Spinal cord (tissue), 10 donors: ENCODE data around the gene RETREG3. TPM values are rescaled to one million over a fixed set of nuclear protein-coding genes. Genes with fewer than 3 reads are reported as not detected.
A peak's percentile ranks its signal among the peaks of the same experiment; 100 is the strongest.

Experiments
- DNase-seq, 6 donors: peaks; one replicate each; pipeline versions ENCODE4 v3.0.0 to v3.0.0-alpha.2; 2013 to 2015; ENCODE audit warnings: low spot score in 6 of 6, low read depth in 4 of 6
- H3K27ac ChIP-seq: one replicate; pipeline ENCODE4 v1.5.1; 2013; ENCODE audit warnings: low read depth, low read length, control low read depth
- H3K27me3 ChIP-seq: one replicate; pipeline ENCODE4 v1.6.1; 2013; ENCODE audit warnings: low read length; ENCODE audit not compliant: control insufficient read depth, insufficient read depth
- H3K36me3 ChIP-seq: one replicate; pipeline ENCODE4 v1.6.1; 2013; ENCODE audit warnings: low read length; ENCODE audit not compliant: control insufficient read depth, insufficient read depth
- H3K4me1 ChIP-seq: one replicate; pipeline ENCODE4 v1.6.1; 2013; ENCODE audit warnings: low read length; ENCODE audit not compliant: control insufficient read depth, insufficient read depth
- H3K4me3 ChIP-seq: one replicate; pipeline ENCODE4 v1.5.1; 2013; ENCODE audit warnings: low read depth, low read length, control low read depth
- H3K9me3 ChIP-seq: one replicate; pipeline ENCODE4 v1.6.1; 2013; ENCODE audit warnings: low read length; ENCODE audit not compliant: control insufficient read depth, insufficient read depth
- WGBS: methylation state at CpG from one replicate; pipeline ENCODE4 v1.1.5; 2013; ENCODE audit warnings: missing lambda C conversion rate; ENCODE audit not compliant: insufficient coverage; 5-methylcytosine and 5-hydroxymethylcytosine counted together
- polyA plus RNA-seq, 2 donors: library from polyadenylated mRNA; unstranded; fragments of 120-200 nt; gene quantifications; one replicate each; pipeline ENCODE4 v1.2.1, GENCODE V29; 2013; ENCODE audit not compliant: insufficient read length in 2 of 2
- total RNA-seq, 2 donors: library from RNA; depleted of rRNA in 1 of 2; stranded (reverse); fragments of 120-200 nt in 1 of 2; fragments of >200 nt in 1 of 2; gene quantifications; one replicate each; pipeline versions ENCODE4 v1.2.3 to v1.2.4, GENCODE V29; 2013 to 2014
- donor health status: healthy.

Gene RETREG3
- total and polyA plus RNA-seq, 4 donors: 30.0 to 50.4 (median 41.4) TPM

- Histone ChIP-seq H3K9me3 (no peaks in the 10 kb centered on the region), H3K27me3 (no peaks in the 10 kb centered on the region), H3K4me3 (no peak overlapping the region), H3K36me3 (peaks cover 37% of the 10 kb centered on the region), H3K27ac (no peak overlapping the region), H3K4me1 (no peaks in the 10 kb centered on the region)
- WGBS: 100% methylated on average over 2 of the region's 2 CpGs
- DNase-seq: no peak
Measured at GRCh38 chr17:42590886-42591285, 18.3 kb downstream of the RETREG3 start.

DNA sequence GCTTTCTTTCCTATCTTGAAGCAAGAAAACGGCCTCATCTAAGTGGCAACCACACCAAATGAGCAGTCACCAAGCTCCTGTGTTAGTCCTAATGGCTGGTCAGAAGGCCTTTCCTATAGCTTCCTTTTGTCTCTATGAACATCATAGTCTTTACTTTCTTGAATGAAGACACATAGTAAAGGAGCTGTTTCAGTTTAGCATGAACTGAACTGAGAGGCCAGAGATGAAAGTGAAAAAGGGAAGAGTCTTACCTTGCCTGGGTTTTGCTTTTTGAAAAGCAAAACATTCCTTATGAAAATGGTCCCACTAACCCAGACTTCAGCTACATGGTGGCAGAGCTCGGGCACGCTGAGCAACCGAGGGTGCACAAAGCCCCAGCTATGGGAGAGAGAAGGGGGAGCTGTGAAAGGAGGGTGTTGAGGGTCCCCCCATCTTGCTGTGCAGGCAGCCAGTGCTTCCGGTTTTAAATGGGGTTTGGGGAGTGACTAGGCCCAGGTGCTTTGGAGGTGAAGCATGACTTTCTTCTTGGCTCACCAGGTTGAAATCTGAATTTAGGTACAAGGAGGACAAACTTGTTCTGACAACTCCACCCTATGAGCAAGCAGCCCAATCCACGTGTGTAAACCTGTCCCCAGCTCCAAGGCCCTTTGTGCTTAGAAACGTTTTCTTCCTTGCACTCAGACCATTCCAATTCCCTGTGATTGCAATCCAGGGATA, 22.5 kb downstream of the RETREG3 start:
- H3K27me3 ChIP-seq: no peaks in the 10 kb centered on the region
- DNase-seq: no peak
- H3K27ac ChIP-seq: no peak overlapping the region
- WGBS: 100% methylated on average over 2 of the region's 7 CpGs
- H3K4me1 ChIP-seq: no peaks in the 10 kb centered on the region
- H3K36me3 ChIP-seq: peaks cover 70% of the 10 kb centered on the region
- no peaks in the 10 kb centered on the region for H3K9me3 ChIP-seq
- no peak overlapping the region for H3K4me3 ChIP-seq

DNA sequence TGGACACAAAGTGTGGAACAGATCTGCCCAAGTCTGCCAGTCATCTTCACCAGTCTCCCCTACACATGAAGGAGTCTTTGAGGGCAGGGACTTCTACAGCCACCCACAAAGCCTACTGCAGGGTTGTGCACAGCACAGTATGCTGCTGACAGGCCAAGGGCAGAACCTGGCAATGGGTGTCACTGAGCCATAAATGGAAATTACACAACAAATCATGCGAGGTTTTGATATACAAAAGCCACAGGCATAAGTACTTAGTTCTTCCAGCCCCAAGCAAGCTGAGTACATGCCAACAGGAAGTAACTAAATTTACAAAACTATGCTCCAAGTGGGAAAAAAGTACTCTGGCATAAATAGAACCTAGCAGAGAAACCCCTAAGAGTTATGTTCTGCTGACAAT, 23.8 kb downstream of the RETREG3 start:
- peaks cover 74% of the 10 kb centered on the region for H3K36me3 ChIP-seq
- 100% methylated on average over 1 of the region's 1 CpG for WGBS
- H3K27ac ChIP-seq: no peak overlapping the region

DNA sequence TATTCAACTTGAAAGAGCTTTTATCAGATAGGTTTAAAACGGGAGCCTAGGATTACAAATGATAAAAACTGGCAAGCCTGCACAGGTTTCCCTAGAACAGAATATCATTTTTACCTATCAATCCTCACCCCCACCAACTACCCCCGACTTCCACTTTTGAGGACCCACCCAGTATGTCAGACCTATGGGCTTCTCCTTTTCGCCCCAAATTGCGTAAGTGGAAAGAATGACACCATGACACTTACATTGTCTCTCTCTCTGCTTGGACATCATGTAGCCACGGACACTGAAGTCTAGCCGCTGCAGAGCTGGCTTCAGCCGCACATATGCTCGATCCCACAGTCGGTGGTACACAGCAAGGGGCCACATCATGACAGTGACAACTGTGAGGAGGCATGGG, 24.3 kb downstream of the RETREG3 start:
- DNase-seq: no peak
- Histone ChIP-seq H3K27ac (no peak overlapping the region), H3K36me3 (peaks cover 74% of the 10 kb centered on the region), H3K4me3 (no peak overlapping the region), H3K9me3 (no peaks in the 10 kb centered on the region), H3K4me1 (no peaks in the 10 kb centered on the region), H3K27me3 (no peaks in the 10 kb centered on the region)
- 86% methylated on average over 9 of the region's 9 CpGs for WGBS

More for the DNA sequence above, 23.8 kb downstream of the RETREG3 start:
- DNase-seq: no peak
- no peak overlapping the region for H3K4me3 ChIP-seq
- H3K27me3 ChIP-seq: no peaks in the 10 kb centered on the region
- no peaks in the 10 kb centered on the region for H3K4me1 ChIP-seq
- H3K9me3 ChIP-seq: no peaks in the 10 kb centered on the region

- Histone ChIP-seq H3K36me3 (peaks cover 64% of the 10 kb centered on the region), H3K27ac (no peak overlapping the region), H3K4me3 (no peak overlapping the region), H3K9me3 (no peaks in the 10 kb centered on the region), H3K4me1 (peaks cover 20% of the 10 kb centered on the region), H3K27me3 (no peaks in the 10 kb centered on the region)
- 91% methylated on average over 9 of the region's 10 CpGs for WGBS
- no peak for DNase-seq
Measured at GRCh38 chr17:42581744-42582270, 27.4 kb downstream of the RETREG3 start.

- Histone ChIP-seq H3K4me1 (peaks cover 26% of the 10 kb centered on the region), H3K9me3 (no peaks in the 10 kb centered on the region), H3K27me3 (no peaks in the 10 kb centered on the region), H3K36me3 (peaks cover 59% of the 10 kb centered on the region), H3K4me3 (no peak overlapping the region), H3K27ac (no peak overlapping the region)
- 88% methylated on average over 1 of the region's 2 CpGs for WGBS
- no peak for DNase-seq
Measured at GRCh38 chr17:42579794-42580551, 29.2 kb downstream of the RETREG3 start.

- Histone ChIP-seq H3K4me3 (peak overlapping the region; percentile 88), H3K27ac (peak overlapping the region; percentile 92), H3K27me3 (no peaks in the 10 kb centered on the region), H3K9me3 (no peaks in the 10 kb centered on the region), H3K36me3 (peaks cover 60% of the 10 kb centered on the region), H3K4me1 (peaks cover 26% of the 10 kb centered on the region)
- DNase-seq: peak in 3 of 6 donors; percentile 66 to 90 (median 86)
- WGBS: under 1% methylated on average over 15 of the region's 20 CpGs
Measured at GRCh38 chr17:42578282-42578869, 30.8 kb downstream of the RETREG3 start.

DNA sequence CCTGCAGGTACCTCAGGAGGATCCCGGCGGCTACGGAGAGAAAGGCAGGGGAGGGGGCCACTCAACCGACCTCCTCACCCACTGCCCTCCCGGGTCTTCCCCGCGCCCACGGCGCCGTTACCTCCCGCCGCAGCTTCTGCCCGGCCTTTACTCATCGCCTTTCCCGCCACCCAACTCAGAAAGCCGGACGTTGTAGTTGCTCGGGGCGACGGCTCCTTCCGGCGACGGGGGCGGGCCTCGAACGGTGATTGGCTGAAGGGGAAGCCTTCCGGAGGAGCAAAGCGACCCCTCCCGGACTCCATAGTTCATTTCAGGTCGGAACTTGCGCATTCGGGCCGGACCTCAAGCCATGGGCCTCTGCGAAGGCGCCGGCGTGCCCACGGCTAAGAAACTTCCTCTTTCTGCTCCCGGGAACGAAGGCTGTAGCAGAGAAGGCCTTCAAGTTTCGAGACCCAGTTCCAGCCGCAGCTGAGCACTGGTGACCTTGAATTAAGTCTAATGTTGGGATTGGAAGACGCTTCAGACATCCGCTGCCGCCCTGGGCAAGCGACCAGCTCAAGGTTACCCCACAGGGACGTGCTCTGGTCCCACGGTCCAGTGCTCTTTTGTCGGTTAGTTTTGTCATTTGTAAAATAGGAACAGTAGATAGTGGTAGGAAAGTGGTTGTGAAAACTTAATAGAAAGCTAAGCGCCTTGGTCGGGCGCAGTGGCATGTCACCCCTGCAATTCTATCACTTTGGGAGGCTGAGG, 31.5 kb downstream of the RETREG3 start, which contains the start of gene PSMC3IP:
PSMC3IP (minus strand) TSS at position 198 of the 750 bp plus-strand sequence; CDS start at position 155, 43 bp downstream.
- peaks cover 26% of the 10 kb centered on the region for H3K4me1 ChIP-seq
- peak within 1 kb of the TSS; percentile 88 for H3K4me3 ChIP-seq
- WGBS: under 1% methylated on average over 52 of the region's 52 CpGs
- peaks cover 61% of the 10 kb centered on the region for H3K36me3 ChIP-seq
- no peaks in the 10 kb centered on the region for H3K27me3 ChIP-seq
- H3K27ac ChIP-seq: peak within 1 kb of the TSS; percentile 92
- DNase-seq: peak in 5 of 6 donors; percentile 84 to 98 (median 91)
- H3K9me3 ChIP-seq: no peaks in the 10 kb centered on the region

DNA sequence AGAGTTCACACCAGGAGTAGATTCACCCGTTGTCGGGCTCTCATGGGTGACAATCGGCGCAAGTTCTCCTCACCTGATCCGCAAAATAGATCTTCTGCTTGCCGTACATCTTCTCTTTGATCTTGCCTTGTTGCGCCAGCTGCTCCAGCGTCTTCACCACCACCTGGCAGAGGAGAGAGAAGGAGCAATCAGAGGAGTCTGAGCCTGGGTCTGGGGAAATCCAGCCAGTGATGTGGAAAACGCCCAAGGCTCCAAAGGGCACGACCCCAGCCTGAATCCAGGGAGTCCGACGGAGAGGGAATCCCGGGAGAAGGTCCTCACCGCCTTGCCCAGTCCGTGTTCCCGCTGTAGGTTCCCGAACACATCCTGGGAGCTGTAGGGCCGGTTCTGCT, 32.0 kb downstream of the RETREG3 start:
- WGBS: 2% methylated on average over 16 of the region's 18 CpGs
- Histone ChIP-seq H3K4me1 (peaks cover 26% of the 10 kb centered on the region), H3K27ac (peak overlapping the region; percentile 92), H3K36me3 (peaks cover 60% of the 10 kb centered on the region), H3K9me3 (no peaks in the 10 kb centered on the region), H3K4me3 (peak overlapping the region; percentile 88), H3K27me3 (no peaks in the 10 kb centered on the region)
- no peak for DNase-seq
